Measurements from ENCODE around the gene GIT2. TPM values are rescaled to one million over a fixed set of nuclear protein-coding genes. Genes with fewer than 3 reads are reported as not detected.
A peak's percentile ranks its signal among the peaks of the same experiment; 100 is the strongest.

The GIT2 gene
- total RNA-seq: 37.5 and 40.7 TPM in 2 replicates
- long read RNA-seq, full-length matches to known transcripts: 26 of 73 reads
- long read RNA-seq, partial matches to known transcripts: 19 of 73 reads
- long read RNA-seq, other reads (novel, unspliced or antisense): 28 of 73 reads

DNA sequence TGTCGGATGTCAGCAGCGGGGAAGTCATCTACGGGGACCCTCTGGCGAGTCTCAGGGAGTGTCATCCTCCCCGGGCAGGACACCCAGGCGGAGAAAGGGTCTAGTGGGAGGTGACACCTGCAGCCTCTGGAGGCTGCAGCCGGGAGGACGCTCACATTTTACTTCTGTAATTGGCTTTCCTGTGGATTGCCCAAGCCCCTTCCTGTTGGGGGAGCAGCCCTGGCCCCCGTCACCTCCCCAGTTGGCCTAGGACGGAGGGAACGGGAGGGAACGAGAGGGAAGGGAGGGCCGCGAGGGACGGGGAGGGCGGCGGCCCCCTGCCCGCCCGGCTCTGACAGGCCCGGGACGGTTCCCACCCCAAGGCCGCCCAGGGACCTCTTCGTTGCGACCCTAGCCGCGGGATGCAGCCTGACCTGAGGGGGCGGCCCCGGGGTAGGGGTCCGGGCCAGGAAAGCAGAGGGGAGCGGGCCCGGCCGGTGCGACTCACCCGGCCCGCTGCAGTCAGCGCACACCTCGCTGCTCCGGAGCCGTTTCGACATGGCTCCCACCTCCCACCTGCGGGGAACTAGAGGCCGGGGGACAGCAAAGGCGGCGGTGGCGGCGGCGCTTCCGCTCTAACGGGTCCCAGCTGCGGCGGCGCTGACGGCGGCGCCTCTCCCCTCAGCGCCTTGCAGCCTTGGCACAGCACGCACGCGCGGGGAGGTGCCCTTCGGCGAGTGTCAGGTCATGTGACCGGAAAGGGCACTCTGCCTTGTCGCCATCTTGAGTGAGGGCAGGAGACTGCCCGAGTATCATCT, at the start of gene GIT2:
Gene GIT2 (minus strand): TSS at position 683 of the 797 bp plus-strand sequence. CDS start 144 bp downstream, at position 539.
- Mint-ChIP-seq H3K4me1 (ENCODE audit: low read depth) (peaks cover 21% of the 10 kb centered on the region), H3K36me3 (ENCODE audit: insufficient read depth) (peaks cover 4% of the 10 kb centered on the region), H3K9me3 (ENCODE audit: low read depth) (no peaks in the 10 kb centered on the region), H3K27me3 (no peaks in the 10 kb centered on the region), H3K4me3 (ENCODE audit: low read depth) (peak within 1 kb of the TSS; percentile 82), H3K27ac (peak within 1 kb of the TSS; percentile 59)
- DNase-seq (ENCODE audit: low spot score, unreplicated experiment): peak; percentile 74
- TF ChIP-seq CTCF (IDR thresholded peaks at IDR 0.05; ENCODE audit: unreplicated experiment): peak; percentile 9

DNA sequence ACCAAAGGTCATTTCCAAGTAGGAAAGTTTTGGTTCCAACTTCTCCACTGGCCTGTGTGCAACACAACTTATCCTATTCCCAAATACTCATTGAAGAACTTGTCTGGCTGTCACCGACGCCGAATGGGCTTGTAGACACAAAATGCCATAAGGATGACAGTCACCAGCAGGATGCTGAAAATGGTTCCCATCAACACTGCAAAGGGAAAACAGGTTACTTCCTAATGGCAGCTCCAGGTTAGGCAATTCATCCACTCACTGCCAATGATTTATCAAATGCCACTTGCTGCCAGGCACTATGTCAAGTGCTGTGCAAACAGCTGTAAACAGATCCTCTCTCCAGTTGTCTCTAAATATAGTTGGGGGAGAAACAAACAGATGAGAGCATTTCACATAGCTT, 46.1 kb upstream of the GIT2 start:
- Mint-ChIP-seq H3K4me1 (ENCODE audit: low read depth) (peaks cover 28% of the 10 kb centered on the region), H3K4me3 (ENCODE audit: low read depth) (no peak overlapping the region), H3K9me3 (ENCODE audit: low read depth) (no peaks in the 10 kb centered on the region), H3K27me3 (no peaks in the 10 kb centered on the region), H3K27ac (peak overlapping the region; percentile 96), H3K36me3 (ENCODE audit: insufficient read depth) (peaks cover 16% of the 10 kb centered on the region)
- TF ChIP-seq CTCF (IDR thresholded peaks at IDR 0.05; ENCODE audit: unreplicated experiment): no peak
- no peak for DNase-seq (ENCODE audit: low spot score, unreplicated experiment)

- Mint-ChIP-seq H3K4me3 (ENCODE audit: low read depth) (peak overlapping the region; percentile 33), H3K36me3 (ENCODE audit: insufficient read depth) (peaks cover 21% of the 10 kb centered on the region), H3K27me3 (no peaks in the 10 kb centered on the region), H3K9me3 (ENCODE audit: low read depth) (no peaks in the 10 kb centered on the region), H3K27ac (peak overlapping the region; percentile 99), H3K4me1 (ENCODE audit: low read depth) (peaks cover 25% of the 10 kb centered on the region)
- no peak for DNase-seq (ENCODE audit: low spot score, unreplicated experiment)
- TF ChIP-seq CTCF (IDR thresholded peaks at IDR 0.05; ENCODE audit: unreplicated experiment): no peak
Observed at GRCh38 chr12:110039085-110039807, 43.1 kb upstream of the GIT2 start.

GRCh38 chr12:110038741-110039084, 42.5 kb upstream of the GIT2 start:
- no peak for DNase-seq (ENCODE audit: low spot score, unreplicated experiment)
- peak overlapping the region; percentile 99 for H3K27ac Mint-ChIP-seq
- peaks cover 22% of the 10 kb centered on the region for H3K36me3 Mint-ChIP-seq (ENCODE audit: insufficient read depth)
- H3K4me3 Mint-ChIP-seq (ENCODE audit: low read depth): peak overlapping the region; percentile 33
- H3K27me3 Mint-ChIP-seq: no peaks in the 10 kb centered on the region
- no peaks in the 10 kb centered on the region for H3K9me3 Mint-ChIP-seq (ENCODE audit: low read depth)
- H3K4me1 Mint-ChIP-seq (ENCODE audit: low read depth): peaks cover 25% of the 10 kb centered on the region
- no peak for TF ChIP-seq CTCF (IDR thresholded peaks at IDR 0.05; ENCODE audit: unreplicated experiment)

- DNase-seq (ENCODE audit: low spot score, unreplicated experiment): no peak
- Mint-ChIP-seq H3K9me3 (ENCODE audit: low read depth) (no peaks in the 10 kb centered on the region), H3K4me3 (ENCODE audit: low read depth) (no peak overlapping the region), H3K27me3 (no peaks in the 10 kb centered on the region), H3K36me3 (ENCODE audit: insufficient read depth) (peaks cover 21% of the 10 kb centered on the region), H3K27ac (no peak overlapping the region), H3K4me1 (ENCODE audit: low read depth) (peaks cover 18% of the 10 kb centered on the region)
- no peak for TF ChIP-seq CTCF (IDR thresholded peaks at IDR 0.05; ENCODE audit: unreplicated experiment)
Observed at GRCh38 chr12:110037315-110037714, 41.1 kb upstream of the GIT2 start.

Measured in progenitor cell of endocrine pancreas (in vitro differentiated cells).